GM18868 (cell line): ENCODE results near the gene SLC39A1.
A peak's percentile ranks its signal among the peaks of the same experiment; 100 is the strongest.

Source experiments
- ATAC-seq: cut with Tn5 transposase; IDR thresholded peaks from one replicate; pipeline ENCODE4 v1.9.1; 2021; ENCODE audit warnings: mild to moderate bottlenecking, moderate library complexity; ENCODE audit not compliant: unreplicated experiment

SLC39A1 gene

GRCh38 chr1:153953859-153954365 lies 9.4 kb downstream of the SLC39A1 start:
- ATAC-seq, result no peak

GRCh38 chr1:153951801-153952200 lies 11.5 kb downstream of the SLC39A1 start:
- no peak for ATAC-seq

GRCh38 chr1:153951183-153951582 lies 12.2 kb downstream of the SLC39A1 start:
- ATAC-seq, result no peak

DNA sequence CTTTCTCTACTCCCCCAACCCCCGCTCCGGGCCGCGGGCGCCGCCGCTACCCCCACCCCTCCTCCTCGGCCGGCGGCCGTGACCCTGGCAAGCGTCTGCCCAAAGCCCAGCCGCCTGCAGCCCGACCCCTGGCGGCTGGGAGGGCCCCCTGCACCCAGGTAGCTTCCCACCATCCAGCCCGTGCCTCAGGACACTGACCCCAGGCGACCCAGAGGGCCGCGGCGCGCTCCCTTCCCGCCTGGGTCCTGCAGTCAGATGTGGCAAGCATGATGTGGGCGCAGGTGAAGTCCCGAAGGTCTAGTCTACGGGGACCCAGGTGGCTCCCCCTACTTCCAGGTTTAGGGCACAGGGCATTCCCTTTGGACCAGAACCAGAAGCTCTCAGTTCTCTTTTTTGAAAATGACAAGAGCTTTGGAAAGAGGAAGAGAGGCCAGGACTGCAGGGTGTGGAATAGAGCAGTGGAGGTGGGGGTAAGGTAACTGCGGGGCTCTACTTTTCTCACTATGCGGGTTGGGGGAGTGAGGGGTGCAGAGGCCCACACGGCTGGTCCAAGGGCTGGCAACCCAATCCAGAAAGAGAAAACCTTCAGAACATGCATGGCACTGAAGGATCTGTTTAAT lies 16.6 kb downstream of the SLC39A1 start, which contains the start of gene DENND4B:
Gene DENND4B, minus strand, starts transcription at position 97 of the 620 bp plus-strand sequence. CDS start 2,344 bp downstream, outside the sequence.
- ATAC-seq, result peak; percentile 54

- ATAC-seq, result peak; percentile 67
Observed at GRCh38 chr1:153945795-153946621, 17.3 kb downstream of the SLC39A1 start.

DNA sequence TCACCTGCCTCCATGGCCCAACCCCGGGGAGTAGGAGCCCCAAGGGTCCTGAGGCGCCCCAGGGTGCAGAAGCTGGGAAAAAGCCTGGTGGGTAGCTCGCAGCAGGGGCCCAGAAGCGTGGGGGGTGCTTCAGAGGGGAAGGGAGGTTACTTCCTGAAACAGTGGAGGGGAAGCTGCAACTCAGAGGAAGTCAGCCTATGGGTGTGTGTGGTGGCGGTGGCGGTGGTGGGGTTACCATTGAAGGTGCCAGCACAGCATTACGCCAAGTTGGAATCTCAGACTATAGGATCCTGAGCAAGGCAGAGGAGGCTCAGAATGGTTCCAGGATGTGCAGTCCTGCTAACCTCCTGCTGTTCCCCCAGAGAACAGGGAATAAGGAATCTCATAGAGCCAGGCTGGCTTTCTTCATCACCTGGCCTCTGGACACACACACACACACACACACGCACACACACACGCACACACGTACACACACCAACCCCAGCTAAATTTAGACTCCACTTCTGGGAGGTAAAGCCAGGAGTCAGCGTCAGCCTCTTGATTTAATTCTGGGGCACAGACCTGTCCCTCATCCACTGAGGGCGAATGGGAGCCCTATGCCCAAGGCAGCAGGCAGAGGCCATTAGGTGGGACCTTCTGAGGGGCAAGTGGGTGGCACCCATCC lies 18.1 kb downstream of the SLC39A1 start:
- no peak for ATAC-seq

DNA sequence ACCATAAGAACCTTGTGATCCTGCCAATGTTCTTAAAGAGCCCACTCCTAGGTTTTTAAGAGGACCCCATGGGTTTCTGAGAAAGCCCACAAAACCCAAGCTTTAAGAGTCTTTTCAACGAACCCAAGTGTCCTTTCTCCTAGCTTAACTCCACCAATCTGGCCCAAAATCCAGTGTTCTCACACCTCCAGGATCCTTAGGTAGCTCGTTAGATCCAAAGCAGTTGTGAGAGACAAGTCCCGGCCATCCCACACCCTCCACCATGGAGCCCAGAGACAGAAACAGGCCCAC lies 18.6 kb downstream of the SLC39A1 start:
- no peak for ATAC-seq

DNA sequence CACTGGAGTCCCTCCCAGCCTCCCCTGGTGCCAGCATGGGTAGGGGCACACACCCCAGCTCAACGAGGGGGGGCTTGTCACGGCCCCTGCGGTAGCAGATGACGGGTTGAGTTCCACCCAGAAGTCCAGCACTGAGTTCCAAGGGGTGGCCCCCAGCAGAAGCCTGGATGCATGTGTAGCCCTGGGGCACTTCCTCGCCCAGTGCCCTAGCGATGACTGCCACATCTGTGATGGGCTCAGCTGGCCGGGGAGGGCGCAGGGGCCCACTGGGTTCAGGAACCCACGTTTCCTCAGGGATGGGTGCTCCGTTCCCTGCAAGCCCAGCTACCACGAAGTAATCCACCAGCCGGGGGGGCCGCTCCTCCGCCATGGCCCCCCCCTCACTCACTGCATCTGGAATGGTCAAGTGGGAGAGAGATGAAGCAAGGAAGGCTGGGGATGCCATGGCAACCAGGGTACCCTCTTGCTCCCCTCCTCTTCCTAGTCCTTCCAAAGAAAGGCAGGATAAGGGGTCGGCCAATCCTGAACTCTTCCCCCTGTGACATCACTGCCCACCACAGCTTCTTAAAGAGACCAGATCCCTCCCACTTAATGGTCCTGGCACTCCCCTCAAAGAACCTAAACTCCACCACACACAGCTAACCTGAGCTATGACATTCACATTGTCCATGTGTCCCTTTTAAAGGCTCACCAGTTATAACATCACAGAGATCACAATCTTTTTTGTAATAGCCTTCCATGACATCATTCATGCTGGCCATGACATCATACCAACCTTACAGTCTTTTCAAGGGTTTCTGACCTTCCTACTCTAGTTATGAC lies 19.1 kb downstream of the SLC39A1 start:
- ATAC-seq, result no peak

DNA sequence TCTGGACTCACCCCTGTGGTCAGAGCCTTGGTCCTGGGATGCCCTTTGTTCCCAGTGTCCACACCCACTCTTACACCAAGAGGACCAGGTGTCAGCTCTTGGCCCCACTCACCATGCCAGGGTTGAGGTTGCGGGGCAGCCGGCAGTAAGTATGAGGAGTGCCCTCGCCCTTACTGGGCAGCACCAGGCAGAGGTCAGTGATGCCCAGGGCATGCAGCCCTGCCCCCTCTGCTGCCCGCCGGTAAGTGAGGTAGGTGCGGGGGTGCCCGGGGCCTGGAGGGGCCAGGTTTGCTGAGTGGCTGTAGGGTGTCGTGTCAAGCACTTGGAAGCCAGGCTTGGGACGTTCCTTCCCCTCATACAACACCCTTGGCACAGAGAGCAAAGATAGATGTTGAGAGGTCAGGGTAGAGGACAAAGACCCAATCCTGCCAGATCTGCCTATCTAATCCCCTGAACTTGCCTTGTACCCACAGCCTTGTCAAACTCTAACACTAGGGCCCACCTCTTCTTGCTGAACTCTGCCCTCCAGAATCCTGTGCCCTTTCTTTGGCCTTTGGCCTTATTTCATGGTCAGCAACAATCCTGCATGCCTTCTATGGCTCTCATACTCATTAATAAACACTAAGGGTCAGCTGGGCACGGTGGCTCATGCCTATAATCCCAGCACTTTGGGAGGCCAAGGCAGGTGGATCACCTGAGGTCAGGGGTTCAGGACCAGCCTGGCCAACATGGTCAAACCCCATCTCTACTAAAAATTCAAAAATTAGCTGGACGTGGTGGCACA lies 20.4 kb downstream of the SLC39A1 start:
- no peak for ATAC-seq

GRCh38 chr1:153941826-153942725 lies 21.3 kb downstream of the SLC39A1 start:
- no peak for ATAC-seq

- ATAC-seq, result no peak
Observed at GRCh38 chr1:153940756-153941155, 22.6 kb downstream of the SLC39A1 start.

DNA sequence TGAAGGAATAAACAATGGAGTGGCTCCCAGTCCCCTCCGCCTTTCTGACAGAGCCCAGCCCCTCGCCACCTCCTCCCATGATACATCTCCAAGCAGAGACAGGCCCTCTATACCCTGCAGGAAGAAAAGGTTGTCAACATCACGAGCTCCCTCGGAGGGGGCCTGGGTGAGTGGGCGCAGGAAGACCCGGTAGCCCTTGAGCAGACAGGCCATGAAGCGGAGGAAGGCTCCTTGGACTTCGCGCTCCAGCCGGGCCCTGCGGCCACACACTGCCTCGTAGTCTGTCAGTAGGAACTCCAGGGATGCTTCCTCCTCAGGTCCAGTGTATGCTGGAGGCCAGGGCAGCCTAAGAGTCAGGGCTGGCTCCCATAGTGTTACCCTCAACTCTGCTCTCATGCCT lies 23.9 kb downstream of the SLC39A1 start:
- ATAC-seq, result no peak

DNA sequence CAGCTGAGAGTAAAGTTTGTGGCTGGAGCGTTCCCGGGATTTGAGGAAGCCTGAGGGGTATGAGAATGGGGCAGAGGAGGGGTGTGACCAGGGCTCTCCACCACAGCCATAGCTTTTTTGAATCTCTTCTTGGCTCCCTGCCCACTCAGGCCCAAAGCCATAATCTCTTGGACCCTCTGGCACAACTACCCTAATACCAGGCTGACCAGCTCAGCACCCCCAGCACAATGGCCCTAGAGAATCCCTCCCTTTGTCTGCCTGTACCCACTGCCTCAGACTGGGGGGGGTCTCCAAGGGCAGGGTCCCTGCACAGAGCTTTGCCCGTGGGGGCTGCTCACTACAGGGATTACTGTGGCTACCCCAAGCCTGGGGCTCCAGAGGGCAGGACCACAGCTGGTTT lies 24.3 kb downstream of the SLC39A1 start:
- ATAC-seq, result no peak

- ATAC-seq, result no peak
Observed at GRCh38 chr1:153937331-153937730, 26.0 kb downstream of the SLC39A1 start.

DNA sequence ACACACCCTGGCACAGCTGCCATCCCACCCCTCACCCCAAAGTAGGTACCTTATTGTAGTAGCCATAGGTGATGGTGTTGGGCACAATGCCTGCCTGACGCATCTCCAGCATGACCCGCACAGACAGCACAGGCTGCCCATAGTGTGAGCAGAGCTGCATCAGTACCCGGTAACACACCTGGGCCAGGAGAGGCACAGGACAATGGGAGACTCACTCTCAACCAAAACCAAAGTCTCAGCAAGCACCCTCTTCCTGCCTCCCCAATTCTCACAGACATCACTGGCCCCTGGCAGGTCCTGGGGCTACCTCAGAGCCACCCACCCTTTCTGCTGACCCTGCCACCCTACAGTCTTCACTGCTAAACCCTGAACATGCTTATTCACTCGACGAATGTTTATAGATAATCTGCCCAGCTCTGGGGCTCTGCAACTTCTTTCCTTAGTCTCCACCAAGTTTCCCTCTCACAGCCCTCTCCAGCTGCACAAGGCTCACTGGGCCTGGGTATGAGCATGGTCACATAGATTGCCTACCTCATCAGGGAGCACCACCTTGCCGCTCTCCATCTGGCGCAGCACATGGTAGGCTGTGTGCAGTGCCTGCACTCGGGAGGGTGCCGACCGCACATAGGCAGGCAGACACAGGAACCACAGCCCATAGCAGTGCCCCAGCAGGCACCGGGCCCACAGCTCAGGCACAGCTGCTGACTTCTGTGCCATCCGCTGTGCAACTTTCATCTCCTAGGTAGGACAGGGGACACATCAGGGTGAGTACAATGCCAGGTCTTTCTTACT lies 27.1 kb downstream of the SLC39A1 start:
- ATAC-seq, result no peak

DNA sequence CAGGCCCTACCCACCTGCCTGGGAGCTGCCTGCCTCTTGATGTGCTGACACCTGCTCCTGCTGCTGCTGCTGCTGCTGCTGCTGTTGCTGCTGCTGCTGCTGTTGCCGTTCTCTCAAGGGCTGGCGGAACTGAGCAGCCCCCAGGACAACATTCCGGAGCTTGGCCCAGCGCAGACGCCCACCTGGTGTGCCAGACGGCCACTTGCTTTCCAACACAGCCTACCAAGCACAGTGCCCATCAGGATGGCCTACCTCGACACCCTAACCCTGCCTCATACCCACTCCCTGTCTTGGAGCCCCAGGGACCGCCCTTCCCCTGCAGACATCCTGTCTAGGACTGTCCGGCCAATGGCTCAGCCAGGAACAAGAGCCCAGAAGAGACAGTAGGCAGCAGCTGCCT lies 28.6 kb downstream of the SLC39A1 start:
- ATAC-seq, result no peak

DNA sequence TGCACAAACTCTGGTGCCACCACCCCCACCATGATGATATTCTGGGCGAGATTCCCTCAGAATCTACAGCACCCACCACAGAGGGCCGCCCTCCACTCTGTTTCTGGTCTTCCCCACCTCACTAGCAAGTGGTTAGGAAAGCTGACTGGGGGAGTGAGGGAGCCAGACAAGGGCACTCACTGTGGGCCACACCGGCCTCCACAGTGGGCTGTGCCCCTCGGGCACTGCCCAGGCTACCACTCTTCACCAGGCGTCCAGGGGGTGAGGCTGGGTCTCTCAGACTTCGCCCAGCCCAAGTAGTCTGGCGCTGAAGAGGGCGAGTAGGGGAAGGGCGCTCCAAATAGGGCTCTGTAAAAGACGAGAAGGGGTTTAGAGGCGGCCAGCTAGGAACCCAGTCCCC lies 29.4 kb downstream of the SLC39A1 start:
- ATAC-seq, result no peak

GRCh38 chr1:153933430-153933829 lies 29.9 kb downstream of the SLC39A1 start:
- no peak for ATAC-seq
